ENCODE data around the gene QRICH2. TPM values are rescaled to one million over a fixed set of nuclear protein-coding genes. Genes with fewer than 3 reads are reported as not detected.

Gene QRICH2
- total RNA-seq, 4 donors from 2014 or later = 2.0 to 8.4 (median 5.2) TPM

DNA sequence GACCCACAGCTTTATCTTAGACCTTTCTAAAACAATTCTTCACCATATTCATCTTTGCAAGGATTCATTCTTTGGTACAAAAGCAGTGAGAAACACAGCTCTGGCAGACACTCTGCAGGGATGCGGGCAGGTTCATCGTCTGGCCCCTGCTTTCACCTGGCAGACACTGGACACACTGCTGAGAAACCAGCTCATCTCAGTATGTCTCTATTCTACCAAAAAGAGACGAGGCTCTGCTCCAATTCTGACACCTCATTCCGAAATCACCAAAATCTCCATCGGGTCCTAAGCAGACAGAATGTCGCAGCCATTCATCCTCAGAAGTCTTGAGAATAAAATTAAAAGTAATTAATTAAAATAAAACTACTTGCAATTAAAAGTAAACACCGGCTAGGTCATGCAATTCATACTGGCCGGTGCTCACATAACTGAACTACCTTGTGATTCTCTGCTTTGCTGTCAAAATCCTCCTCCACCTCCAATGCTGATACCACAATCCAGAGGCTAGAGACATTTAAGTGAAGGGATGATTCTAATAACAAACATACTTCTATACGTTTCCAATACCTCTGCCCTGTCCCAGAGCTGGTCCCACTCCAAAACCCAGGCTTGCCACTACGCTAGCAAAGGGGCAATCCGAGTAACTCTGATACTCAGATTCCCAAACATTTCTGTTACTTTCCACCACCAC, 69.1 kb downstream of the QRICH2 start:
- Histone ChIP-seq H3K36me3 (no peaks in the 10 kb centered on the region), H3K4me3 (no peak overlapping the region), H3K27ac (peak overlapping the region in 3 of 4 donors; percentile 63 to 88 (median 88)), H3K27me3 (peaks cover 0 to 5% of the 10 kb centered on the region in 2 donors), H3K4me1 (peaks cover 0 to 24% (median 9%) of the 10 kb centered on the region in 4 donors), H3K9me3 (no peaks in the 10 kb centered on the region)
- no peak for DNase-seq (ENCODE audit: low spot score in 2 of 2)
- TF ChIP-seq, protein P1, sequence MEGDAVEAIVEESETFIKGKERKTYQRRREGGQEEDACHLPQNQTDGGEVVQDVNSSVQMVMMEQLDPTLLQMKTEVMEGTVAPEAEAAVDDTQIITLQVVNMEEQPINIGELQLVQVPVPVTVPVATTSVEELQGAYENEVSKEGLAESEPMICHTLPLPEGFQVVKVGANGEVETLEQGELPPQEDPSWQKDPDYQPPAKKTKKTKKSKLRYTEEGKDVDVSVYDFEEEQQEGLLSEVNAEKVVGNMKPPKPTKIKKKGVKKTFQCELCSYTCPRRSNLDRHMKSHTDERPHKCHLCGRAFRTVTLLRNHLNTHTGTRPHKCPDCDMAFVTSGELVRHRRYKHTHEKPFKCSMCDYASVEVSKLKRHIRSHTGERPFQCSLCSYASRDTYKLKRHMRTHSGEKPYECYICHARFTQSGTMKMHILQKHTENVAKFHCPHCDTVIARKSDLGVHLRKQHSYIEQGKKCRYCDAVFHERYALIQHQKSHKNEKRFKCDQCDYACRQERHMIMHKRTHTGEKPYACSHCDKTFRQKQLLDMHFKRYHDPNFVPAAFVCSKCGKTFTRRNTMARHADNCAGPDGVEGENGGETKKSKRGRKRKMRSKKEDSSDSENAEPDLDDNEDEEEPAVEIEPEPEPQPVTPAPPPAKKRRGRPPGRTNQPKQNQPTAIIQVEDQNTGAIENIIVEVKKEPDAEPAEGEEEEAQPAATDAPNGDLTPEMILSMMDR (IDR thresholded peaks at IDR 0.05) = no peak
- TF ChIP-seq EP300 (IDR thresholded peaks at IDR 0.05) (no peak), POLR2A (IDR thresholded peaks at IDR 0.05) (no peak)
- 54 to 56% methylated on average over 11 of the region's 11 CpGs for WGBS, 2 donors

- Histone ChIP-seq H3K4me3 (no peak overlapping the region), H3K9me3 (no peaks in the 10 kb centered on the region), H3K27ac (no peak overlapping the region), H3K4me1 (peaks cover 0 to 24% (median 9%) of the 10 kb centered on the region in 4 donors), H3K27me3 (peaks cover 0 to 5% of the 10 kb centered on the region in 2 donors), H3K36me3 (no peaks in the 10 kb centered on the region)
- DNase-seq (ENCODE audit: low spot score in 2 of 2) = no peak
- TF ChIP-seq EP300 (IDR thresholded peaks at IDR 0.05) (no peak), POLR2A (IDR thresholded peaks at IDR 0.05) (no peak)
- TF ChIP-seq, protein P1 (IDR thresholded peaks at IDR 0.05) = no peak
- 89 to 90% methylated on average over 7 of the region's 7 CpGs for WGBS, 2 donors
Measured at GRCh38 chr17:76237859-76238313, 70.2 kb downstream of the QRICH2 start.

- Histone ChIP-seq H3K4me3 (no peak overlapping the region), H3K9me3 (no peaks in the 10 kb centered on the region), H3K27me3 (peaks cover 0 to 3% of the 10 kb centered on the region in 2 donors), H3K27ac (no peak overlapping the region), H3K36me3 (no peaks in the 10 kb centered on the region), H3K4me1 (peaks cover 0 to 18% (median 7%) of the 10 kb centered on the region in 4 donors)
- TF ChIP-seq EP300 (IDR thresholded peaks at IDR 0.05) (no peak), POLR2A (IDR thresholded peaks at IDR 0.05) (no peak)
- TF ChIP-seq, protein P1 (IDR thresholded peaks at IDR 0.05) = no peak
- DNase-seq (ENCODE audit: low spot score in 2 of 2) = no peak
Measured at GRCh38 chr17:76236603-76237002, 71.5 kb downstream of the QRICH2 start.

- no peak overlapping the region for H3K4me3 ChIP-seq
Measured at GRCh38 chr17:76235883-76236282, 72.2 kb downstream of the QRICH2 start.

DNA sequence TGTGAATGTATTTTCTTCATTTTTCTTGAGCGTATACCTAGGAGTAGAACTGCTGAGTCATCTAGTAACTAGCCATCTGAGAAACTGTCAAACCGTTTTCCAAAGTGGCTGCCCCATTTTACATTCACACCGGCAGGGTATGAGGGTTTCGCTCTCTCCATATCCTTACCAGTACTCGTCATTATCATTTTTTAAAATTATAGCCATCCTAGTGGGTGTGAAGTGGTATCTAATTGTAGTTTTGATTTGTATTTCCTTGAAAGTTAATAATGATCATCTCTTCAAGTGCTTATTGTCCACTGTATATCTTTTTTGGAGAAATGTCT, 73.8 kb downstream of the QRICH2 start:
- DNase-seq (ENCODE audit: low spot score in 2 of 2) = no peak
- Histone ChIP-seq H3K4me1 (peaks cover 0 to 2% (median 0%) of the 10 kb centered on the region in 4 donors), H3K4me3 (no peak overlapping the region), H3K9me3 (no peaks in the 10 kb centered on the region), H3K27ac (no peak overlapping the region), H3K27me3 (no peaks in the 10 kb centered on the region), H3K36me3 (no peaks in the 10 kb centered on the region)
- TF ChIP-seq, protein P1 (IDR thresholded peaks at IDR 0.05) = no peak
- no peak for TF ChIP-seq POLR2A (IDR thresholded peaks at IDR 0.05)
- no peak for TF ChIP-seq EP300 (IDR thresholded peaks at IDR 0.05)
- WGBS, 2 donors = 84 to 85% methylated on average over 5 of the region's 5 CpGs

More at GRCh38 chr17:76235883-76236282, 72.2 kb downstream of the QRICH2 start:
- TF ChIP-seq, protein P1 (IDR thresholded peaks at IDR 0.05) = no peak
- TF ChIP-seq EP300 (IDR thresholded peaks at IDR 0.05) (no peak), POLR2A (IDR thresholded peaks at IDR 0.05) (no peak)
- no peak overlapping the region for H3K27ac ChIP-seq
- peaks cover 0 to 11% (median 3%) of the 10 kb centered on the region in 4 donors for H3K4me1 ChIP-seq
- no peak for DNase-seq (ENCODE audit: low spot score in 2 of 2)
- no peaks in the 10 kb centered on the region for H3K9me3 ChIP-seq
- H3K27me3 ChIP-seq = peaks cover 0 to 3% of the 10 kb centered on the region in 2 donors
- H3K36me3 ChIP-seq = no peaks in the 10 kb centered on the region
- 95 to 98% methylated on average over 2 of the region's 2 CpGs for WGBS, 2 donors

Data from tibial nerve (tissue), 4 donors.